ENCODE data around the gene MACROD2. TPM values are rescaled to one million over a fixed set of nuclear protein-coding genes. Genes with fewer than 3 reads are reported as not detected.

Gene MACROD2
- total and polyA plus RNA-seq, 2 experiments from 2014 or later = 2.8 to 4.3 TPM

- Histone ChIP-seq H3K4me3 (no peak overlapping the region), H3F3A (replicated peaks; ENCODE audit: low read depth) (no peaks in the 10 kb centered on the region), H3K27me3 (ENCODE audit: insufficient read depth) (no peaks in the 10 kb centered on the region), H3K4me2 (no peak overlapping the region), H3K4me1 (ENCODE audit: insufficient read depth) (no peaks in the 10 kb centered on the region), H3K79me2 (replicated peaks; ENCODE audit: insufficient read depth) (no peaks in the 10 kb centered on the region), H3K9me2 (ENCODE audit: insufficient read depth) (0 out of 2 replicates have a peak, but pooled peaks cover under 1% of the 10 kb centered on the region), H4K20me1 (replicated peaks; ENCODE audit: insufficient read depth) (no peaks in the 10 kb centered on the region), H3K27ac (ENCODE audit: low read depth) (no peak overlapping the region), H3K36me3 (ENCODE audit: insufficient read depth) (no peaks in the 10 kb centered on the region), H2AFZ (no peak overlapping the region)
- no peak overlapping the region for H3K27ac Mint-ChIP-seq
- DNase-seq (ENCODE audit: low spot score) = no peak
- peaks cover 2% of the 10 kb centered on the region for H3K27me3 Mint-ChIP-seq (ENCODE audit: insufficient read depth, low read depth, poor library complexity)
- H3K9me3 Mint-ChIP-seq = peaks cover 10% of the 10 kb centered on the region; the same call in 2 of the 3 replicates
- peaks cover 3% of the 10 kb centered on the region; the same call in 1 of the 3 replicates for H3K4me1 Mint-ChIP-seq
- ATAC-seq = no peak
- H3K36me3 Mint-ChIP-seq (ENCODE audit: low read depth) = 0 out of 3 replicates have a peak, but pooled peaks cover 3% of the 10 kb centered on the region
- H3K4me3 Mint-ChIP-seq = no peak overlapping the region
- TF ChIP-seq EZH2 (IDR thresholded peaks at IDR 0.05; ENCODE audit: low read depth, unreplicated experiment) (no peak), NANOG (IDR thresholded peaks at IDR 0.05; ENCODE audit: borderline replicate concordance) (no peak), REST (IDR thresholded peaks at IDR 0.05; ENCODE audit: unreplicated experiment) (no peak), POLR2AphosphoS5 (IDR thresholded peaks at IDR 0.05; ENCODE audit: low read depth) (no peak), EZH2phosphoT487 (IDR thresholded peaks at IDR 0.05; ENCODE audit: unreplicated experiment) (no peak), JUNB (IDR thresholded peaks at IDR 0.05; ENCODE audit: unreplicated experiment) (no peak), CREB1 (CRISPR knock-in tag; IDR thresholded peaks at IDR 0.05; ENCODE audit: low read depth) (no peak), ZNF331 (CRISPR knock-in tag; IDR thresholded peaks at IDR 0.05; ENCODE audit: low read depth) (no peak), ETS1 (IDR thresholded peaks at IDR 0.05) (no peak), STAT1 (IDR thresholded peaks at IDR 0.05; ENCODE audit: unreplicated experiment) (no peak), ZNF114 (CRISPR knock-in tag; IDR thresholded peaks at IDR 0.05) (no peak)
- TF ChIP-seq, protein P1, sequence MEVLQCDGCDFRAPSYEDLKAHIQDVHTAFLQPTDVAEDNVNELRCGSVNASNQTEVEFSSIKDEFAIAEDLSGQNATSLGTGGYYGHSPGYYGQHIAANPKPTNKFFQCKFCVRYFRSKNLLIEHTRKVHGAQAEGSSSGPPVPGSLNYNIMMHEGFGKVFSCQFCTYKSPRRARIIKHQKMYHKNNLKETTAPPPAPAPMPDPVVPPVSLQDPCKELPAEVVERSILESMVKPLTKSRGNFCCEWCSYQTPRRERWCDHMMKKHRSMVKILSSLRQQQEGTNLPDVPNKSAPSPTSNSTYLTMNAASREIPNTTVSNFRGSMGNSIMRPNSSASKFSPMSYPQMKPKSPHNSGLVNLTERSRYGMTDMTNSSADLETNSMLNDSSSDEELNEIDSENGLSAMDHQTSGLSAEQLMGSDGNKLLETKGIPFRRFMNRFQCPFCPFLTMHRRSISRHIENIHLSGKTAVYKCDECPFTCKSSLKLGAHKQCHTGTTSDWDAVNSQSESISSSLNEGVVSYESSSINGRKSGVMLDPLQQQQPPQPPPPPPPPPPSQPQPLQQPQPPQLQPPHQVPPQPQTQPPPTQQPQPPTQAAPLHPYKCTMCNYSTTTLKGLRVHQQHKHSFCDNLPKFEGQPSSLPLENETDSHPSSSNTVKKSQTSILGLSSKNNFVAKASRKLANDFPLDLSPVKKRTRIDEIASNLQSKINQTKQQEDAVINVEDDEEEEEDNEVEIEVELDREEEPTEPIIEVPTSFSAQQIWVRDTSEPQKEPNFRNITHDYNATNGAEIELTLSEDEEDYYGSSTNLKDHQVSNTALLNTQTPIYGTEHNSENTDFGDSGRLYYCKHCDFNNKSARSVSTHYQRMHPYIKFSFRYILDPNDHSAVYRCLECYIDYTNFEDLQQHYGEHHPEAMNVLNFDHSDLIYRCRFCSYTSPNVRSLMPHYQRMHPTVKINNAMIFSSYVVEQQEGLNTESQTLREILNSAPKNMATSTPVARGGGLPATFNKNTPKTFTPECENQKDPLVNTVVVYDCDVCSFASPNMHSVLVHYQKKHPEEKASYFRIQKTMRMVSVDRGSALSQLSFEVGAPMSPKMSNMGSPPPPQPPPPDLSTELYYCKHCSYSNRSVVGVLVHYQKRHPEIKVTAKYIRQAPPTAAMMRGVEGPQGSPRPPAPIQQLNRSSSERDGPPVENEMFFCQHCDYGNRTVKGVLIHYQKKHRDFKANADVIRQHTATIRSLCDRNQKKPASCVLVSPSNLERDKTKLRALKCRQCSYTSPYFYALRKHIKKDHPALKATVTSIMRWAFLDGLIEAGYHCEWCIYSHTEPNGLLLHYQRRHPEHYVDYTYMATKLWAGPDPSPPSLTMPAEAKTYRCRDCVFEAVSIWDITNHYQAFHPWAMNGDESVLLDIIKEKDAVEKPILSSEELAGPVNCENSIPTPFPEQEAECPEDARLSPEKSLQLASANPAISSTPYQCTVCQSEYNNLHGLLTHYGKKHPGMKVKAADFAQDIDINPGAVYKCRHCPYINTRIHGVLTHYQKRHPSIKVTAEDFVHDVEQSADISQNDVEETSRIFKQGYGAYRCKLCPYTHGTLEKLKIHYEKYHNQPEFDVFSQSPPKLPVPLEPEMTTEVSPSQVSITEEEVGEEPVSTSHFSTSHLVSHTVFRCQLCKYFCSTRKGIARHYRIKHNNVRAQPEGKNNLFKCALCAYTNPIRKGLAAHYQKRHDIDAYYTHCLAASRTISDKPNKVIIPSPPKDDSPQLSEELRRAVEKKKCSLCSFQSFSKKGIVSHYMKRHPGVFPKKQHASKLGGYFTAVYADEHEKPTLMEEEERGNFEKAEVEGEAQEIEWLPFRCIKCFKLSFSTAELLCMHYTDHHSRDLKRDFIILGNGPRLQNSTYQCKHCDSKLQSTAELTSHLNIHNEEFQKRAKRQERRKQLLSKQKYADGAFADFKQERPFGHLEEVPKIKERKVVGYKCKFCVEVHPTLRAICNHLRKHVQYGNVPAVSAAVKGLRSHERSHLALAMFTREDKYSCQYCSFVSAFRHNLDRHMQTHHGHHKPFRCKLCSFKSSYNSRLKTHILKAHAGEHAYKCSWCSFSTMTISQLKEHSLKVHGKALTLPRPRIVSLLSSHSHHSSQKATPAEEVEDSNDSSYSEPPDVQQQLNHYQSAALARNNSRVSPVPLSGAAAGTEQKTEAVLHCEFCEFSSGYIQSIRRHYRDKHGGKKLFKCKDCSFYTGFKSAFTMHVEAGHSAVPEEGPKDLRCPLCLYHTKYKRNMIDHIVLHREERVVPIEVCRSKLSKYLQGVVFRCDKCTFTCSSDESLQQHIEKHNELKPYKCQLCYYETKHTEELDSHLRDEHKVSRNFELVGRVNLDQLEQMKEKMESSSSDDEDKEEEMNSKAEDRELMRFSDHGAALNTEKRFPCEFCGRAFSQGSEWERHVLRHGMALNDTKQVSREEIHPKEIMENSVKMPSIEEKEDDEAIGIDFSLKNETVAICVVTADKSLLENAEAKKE (CRISPR knock-in tag; IDR thresholded peaks at IDR 0.05) = no peak
- TF ChIP-seq, protein P2, sequence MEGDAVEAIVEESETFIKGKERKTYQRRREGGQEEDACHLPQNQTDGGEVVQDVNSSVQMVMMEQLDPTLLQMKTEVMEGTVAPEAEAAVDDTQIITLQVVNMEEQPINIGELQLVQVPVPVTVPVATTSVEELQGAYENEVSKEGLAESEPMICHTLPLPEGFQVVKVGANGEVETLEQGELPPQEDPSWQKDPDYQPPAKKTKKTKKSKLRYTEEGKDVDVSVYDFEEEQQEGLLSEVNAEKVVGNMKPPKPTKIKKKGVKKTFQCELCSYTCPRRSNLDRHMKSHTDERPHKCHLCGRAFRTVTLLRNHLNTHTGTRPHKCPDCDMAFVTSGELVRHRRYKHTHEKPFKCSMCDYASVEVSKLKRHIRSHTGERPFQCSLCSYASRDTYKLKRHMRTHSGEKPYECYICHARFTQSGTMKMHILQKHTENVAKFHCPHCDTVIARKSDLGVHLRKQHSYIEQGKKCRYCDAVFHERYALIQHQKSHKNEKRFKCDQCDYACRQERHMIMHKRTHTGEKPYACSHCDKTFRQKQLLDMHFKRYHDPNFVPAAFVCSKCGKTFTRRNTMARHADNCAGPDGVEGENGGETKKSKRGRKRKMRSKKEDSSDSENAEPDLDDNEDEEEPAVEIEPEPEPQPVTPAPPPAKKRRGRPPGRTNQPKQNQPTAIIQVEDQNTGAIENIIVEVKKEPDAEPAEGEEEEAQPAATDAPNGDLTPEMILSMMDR (conservative IDR thresholded peaks at IDR 0.05; ENCODE audit: low read depth in 2 of 2) = no peak
These were observed 1163.2 kb downstream of the MACROD2 start for GRCh38 chr20:15158533-15158932.

Data from GM23338 (cell line).